A549 (cell line): ENCODE data around the gene POGK.

Experiments
- BHLHE40 ChIP-seq: IDR thresholded peaks from 2 replicates; pipeline ENCODE4 v1.6.1; 2012; ENCODE audit warnings: low read depth, low read length, inconsistent platforms
- CTCF ChIP-seq: fragments of >200 bp; sonication (Bioruptor Twin); formaldehyde crosslinking; IDR thresholded peaks from 3 replicates; pipeline ENCODE4 v1.5.1; 2016
- EP300 ChIP-seq, 2 experiments: fragments of >200 bp; sonication (Bioruptor Twin); formaldehyde crosslinking; IDR thresholded peaks; 2 replicates in 1 of 2; 3 replicates in 1 of 2; pipeline ENCODE4 v1.6.1; 2016 to 2017
- TP53 ChIP-seq: fragments of 250-450 bp; sonication (Bioruptor Pico); IDR thresholded peaks from 2 replicates; pipeline ENCODE4 v1.5.0; 2021; ENCODE audit warnings: mild to moderate bottlenecking, moderate library complexity

- TF ChIP-seq TP53 (CRISPR knock-in tag) (no peak), CTCF (no peak), BHLHE40 (no peak), EP300 (IDR thresholded peaks at IDR 0.05) (no peak)
These were observed 9.9 kb downstream of the POGK start for GRCh38 chr1:166849135-166849534.
